ENCODE measurements around the gene GOLGA6L7.
"Not testable (repeated sequence)": the region's sequence is repeated elsewhere in the genome, so short reads cannot be mapped to it uniquely, and the experiment has no call there.

Gene GOLGA6L7, protein sequence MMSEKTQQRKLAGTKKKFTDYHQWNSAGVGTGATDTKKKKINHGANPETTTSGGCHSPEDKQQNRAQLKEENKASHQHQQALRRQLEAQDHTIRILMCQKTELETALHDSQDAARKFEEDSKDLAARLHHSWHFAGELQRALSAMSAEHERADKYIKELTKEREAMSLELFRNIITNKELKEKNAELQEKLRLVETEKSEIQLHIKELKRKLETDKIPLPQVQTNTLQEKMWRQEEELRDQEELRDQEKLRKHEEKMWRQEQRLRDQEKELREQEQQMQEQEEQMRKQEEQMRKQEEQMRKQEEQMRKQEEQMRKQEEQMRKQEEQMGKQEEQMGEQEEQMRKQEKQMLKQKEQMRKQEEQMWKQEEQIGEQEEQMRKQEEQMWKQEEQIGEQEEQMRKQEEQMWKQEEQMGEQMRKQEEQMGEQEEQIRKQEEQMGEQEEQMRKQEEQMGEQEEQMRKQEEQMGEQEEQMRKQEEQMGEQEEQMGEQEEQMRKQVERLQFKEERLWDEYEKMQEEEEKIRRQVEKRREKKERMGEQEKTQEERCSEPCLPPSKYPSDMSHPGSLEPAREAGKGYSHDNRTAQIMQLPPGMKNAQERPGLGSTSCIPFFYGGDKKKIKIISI

DNA sequence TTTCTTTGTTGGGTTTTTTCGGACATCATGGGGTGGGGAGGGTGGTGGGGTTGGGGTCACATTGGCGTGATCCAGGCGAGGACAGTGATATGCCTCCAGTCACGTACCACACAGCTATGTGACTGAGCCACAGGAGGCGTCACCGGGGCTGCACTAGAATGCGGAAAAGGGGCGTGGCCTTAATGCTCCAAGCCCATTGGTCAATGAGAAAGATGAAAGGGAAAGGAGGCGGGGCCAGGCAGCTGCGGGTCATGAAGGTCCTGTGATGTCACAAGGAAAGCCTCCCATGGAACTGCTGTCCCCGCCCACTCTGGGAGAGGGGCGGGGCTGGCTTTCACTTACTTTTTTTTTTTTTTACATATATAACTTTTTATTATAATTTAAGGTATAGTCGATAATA, at the start of gene GOLGA6L7:
TSS of gene GOLGA6L7 (minus strand) at position 124 of the 400 bp plus-strand sequence. CDS start at position 29, 95 bp downstream.
- not testable (repeated sequence) for DNase-seq

DNA sequence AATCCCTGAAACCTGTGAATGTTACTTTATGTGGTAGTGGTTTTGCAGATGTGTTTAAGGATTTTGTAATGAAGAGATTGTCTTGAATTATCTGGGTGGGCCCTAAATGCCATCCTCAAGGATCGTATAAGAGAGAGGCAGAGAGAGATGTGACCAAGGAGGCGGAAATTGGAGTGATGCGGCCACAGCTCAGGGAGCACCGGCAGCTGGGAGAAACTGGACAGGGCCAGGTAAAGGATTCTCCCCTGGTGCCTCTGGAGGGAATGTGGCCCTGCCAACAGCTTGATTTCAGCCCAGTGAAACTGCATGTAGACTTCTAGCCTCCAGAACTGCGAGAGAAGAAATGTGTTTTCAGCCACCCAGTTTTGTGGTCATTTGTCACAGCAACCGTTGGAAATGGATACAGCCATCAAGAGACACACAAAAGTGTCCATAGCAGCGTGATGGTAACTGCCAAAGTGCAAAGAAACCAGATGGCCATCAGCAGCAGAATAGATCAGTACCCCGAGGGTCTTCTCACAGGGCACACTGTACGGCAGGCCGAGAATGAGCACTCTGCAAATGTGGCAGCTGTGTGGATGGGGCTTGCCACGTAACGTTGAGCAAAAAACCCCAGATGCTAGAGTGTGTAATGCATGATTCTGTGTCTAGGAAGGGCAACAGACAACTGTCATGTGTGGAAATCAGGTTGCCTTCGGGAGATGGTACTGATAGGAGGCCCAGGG, 49.6 kb upstream of the GOLGA6L7 start:
- DNase-seq, result no peak

DNA sequence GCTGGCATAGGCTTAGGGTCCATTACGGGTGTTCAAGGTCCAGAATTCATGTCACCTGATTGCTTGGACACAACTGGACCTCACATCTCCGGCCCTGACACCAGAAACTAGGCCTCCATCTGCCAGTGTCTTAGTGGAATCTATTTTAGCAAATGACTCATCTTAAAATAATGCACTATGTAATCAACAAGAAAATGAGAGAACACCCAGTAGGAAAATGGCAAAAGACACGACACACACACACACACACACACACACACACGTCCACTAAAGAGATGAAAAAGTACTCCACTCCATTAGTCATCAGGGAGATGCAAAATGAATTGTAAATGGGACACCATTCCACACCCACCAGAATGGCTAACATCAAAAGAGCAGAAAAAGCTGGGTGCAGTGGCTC, 48.5 kb upstream of the GOLGA6L7 start:
- no peak for DNase-seq

DNA sequence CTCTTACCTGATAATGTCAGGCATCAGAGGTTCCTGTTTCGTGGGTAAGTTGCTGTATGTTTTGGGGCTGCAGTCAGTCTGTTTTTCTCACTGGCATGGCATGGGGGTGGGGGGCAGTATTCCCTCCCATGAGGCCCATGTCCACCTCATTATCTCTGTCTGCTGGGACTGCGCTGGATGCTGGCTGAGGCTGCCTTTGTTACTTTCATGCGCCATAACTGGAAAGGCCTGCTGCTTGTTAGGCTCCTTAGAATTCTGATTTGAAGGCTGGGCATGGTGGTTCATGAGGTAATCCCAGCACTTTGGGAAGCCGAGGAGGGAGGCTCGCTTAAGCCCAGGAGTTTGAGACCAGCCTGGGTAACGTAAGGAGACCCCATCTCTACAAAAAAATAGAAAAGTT, 47.1 kb upstream of the GOLGA6L7 start:
- no peak for DNase-seq

DNA sequence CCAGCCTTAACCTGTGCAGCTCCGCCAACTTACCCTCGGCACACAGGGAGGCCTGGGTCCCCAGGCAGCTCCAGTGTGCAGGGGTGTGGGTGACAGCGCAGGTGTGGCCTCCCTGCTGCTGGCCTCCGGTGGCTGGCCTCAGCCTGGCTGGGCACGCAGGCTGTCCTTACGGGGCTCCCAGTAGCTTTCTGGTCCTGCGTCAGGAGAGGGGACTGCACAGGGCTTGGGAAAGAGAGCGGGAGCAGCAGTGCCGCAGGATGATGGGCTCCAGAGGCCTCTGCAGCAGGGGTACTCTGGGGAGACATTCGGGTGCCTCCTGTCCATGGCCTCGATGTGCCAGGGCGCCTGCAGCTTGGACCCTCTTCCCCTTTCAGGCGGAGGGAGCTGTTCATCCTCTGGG, 46.7 kb upstream of the GOLGA6L7 start:
- DNase-seq, result no peak

DNA sequence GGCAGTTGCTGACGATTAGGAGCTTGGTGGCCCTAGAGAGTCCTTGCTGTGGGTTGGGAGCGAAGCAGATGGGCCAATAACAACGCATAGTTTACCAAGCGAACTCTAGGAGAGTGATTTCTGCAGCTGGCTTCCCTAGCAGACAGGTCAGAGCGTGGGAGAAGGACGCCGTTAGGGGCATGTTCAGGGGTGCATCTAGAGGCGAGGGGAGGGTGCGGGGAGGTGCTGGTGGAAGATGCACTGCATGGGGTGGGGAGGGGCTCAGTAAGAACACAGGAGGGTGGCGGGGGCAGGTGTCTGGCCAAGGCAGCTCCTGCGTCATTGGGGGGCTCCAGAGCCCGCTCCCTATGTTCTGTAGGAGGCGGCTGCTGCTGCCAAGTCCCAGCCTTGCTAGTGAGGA, 46.2 kb upstream of the GOLGA6L7 start:
- no peak for DNase-seq

DNA sequence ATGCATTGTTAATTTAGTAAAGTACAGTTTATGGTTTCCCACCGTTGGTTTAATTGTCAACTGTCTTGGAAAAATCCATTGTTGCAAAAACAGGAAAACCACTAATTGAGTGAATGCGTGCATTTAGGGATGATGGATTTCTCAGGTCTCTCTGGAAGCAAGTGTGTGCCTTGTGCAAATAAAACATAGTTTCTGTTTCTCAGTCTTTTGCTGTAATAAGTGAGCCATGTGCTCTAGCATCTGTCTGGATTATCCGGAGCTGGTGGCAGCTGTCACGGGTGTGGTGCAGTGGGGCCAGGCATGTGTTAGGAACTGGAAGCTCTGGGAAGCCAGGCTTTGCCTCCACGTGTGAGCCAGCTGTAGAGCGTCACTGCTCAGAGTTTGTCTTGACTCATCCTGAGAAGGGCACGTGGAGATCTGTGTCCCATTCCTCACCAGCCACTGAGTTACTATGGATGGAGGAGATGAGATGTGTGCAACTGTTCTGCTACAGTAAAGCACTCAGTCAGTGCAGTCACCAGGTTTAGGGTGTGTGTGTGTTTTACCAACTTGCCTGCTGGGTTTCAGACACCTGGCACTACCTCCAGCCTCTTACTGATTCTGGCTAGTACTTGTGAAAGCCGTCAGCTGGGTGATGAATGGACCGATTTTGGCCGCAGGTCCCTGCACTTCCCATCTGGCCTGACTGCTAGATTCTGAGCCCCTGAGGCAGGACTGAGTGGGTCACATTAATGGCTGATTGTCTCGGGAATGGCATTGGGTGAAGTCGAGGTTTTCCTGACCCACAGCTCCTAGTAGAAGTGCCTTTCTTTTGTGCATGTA, 44.6 kb upstream of the GOLGA6L7 start:
- DNase-seq, result no peak

DNA sequence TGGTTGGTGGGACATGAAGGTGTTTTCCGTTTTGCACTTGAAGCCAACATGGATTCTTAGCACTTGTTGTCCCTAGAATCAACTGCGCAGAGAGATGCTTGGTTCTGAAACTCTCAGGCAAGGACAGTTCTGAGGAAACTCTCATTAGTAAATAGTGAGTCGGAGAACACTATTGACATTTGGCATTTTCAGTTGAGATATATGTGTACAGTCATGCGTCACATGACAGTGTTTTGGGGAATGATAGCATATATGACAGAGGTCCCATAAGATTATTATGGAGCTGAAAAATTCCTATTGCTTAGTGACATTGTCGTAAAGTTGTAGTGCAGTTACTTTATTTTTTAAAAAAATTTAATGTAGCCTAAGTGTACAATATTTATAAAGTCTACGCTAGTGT, 43.1 kb upstream of the GOLGA6L7 start:
- DNase-seq, result no peak

DNA sequence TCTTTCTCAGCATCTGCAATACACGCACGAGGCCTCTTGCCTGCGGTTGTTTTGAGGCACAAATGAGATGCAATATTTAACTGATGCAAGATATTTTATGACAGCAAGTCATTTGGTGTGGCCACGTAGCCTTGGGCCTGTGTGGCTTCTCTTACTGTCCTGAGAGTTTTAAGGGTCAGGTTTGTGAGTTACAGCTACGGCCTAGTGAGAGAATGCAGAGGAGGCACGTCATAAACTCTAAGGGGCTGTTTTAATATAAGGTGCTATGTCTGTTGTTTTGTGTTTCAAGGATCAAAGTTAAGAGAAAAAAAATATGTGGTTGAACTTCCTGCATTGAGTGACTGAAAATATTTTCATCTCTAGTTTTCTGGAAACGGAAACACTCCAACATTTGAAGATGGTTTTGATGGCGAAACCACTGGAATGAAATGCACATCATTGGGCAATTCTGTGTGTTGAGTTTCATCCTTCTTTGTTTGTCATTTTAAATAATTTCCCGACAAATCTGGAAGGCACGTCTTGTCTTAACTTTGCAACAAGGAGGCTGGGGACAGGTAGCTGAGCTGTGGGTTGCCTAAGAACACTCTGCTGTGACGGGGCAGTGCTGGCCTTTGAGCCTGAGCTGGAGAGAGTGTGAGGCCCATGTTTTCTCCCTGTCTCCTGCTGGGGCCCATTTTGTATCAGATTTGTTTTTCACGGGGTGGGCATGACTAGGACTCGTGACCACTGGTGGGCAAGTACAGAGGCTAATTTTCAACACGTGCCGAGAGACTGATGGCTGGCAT, 42.5 kb upstream of the GOLGA6L7 start:
- DNase-seq, result no peak

DNA sequence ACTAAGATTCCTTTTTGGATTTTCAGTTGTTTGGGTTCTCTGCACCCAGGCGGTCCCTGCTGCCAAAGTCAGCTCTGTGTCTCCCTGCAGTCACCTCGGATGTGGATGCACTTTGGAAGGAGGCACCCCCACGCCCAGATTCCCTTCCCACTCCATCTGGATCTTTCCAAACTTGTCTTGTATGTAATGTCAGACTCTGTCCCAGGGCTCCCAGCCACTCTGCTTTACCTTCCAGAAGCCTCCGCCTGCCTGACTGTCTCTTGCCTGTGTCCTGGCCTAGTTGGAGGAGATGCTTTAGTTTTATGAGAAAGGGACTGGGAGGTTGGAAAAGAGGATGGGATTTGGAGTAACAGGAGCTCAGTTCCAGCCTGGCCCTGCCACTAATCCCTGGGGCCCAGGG, 41.8 kb upstream of the GOLGA6L7 start:
- DNase-seq, result not testable (repeated sequence)

DNA sequence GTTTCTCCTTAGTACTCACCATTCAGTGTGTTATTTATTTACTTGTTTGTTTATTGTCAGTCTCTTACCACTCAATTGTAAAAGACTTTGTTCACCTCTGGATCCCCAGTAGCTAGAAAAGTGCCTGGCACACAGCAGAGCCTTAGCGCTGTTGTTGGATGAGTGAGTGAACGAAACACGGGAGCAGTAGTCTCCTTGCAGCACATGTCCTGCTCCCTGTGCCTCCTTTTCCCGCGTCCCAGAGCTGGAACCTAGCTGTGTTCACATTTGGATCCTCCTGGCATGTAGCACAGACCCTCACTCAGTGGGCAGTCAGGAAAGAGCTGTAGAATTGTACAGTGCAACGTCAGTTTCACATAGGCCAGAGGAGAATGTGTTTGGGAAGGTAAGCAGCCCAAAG, 41.4 kb upstream of the GOLGA6L7 start:
- DNase-seq, result not testable (repeated sequence)

DNA sequence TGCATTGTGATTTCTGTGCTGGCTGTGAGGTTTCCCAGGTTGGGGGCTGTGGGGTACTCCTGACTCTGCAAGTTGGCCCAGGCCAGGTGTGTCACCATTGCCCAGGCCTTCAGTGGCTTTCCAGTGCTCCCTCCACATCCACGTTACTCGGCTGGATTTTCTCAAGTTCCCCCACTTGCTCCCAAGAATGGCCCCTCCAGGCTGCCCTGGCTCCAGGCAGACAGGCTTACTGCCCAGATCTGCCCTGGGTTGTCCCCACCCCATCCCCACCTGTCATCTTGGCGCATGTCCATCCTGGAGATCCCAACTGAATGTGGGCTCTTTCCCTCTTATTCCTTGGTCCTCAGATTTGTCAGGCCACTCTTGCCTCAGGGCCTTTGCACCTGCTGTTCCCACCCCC, 40.9 kb upstream of the GOLGA6L7 start:
- no peak for DNase-seq

DNA sequence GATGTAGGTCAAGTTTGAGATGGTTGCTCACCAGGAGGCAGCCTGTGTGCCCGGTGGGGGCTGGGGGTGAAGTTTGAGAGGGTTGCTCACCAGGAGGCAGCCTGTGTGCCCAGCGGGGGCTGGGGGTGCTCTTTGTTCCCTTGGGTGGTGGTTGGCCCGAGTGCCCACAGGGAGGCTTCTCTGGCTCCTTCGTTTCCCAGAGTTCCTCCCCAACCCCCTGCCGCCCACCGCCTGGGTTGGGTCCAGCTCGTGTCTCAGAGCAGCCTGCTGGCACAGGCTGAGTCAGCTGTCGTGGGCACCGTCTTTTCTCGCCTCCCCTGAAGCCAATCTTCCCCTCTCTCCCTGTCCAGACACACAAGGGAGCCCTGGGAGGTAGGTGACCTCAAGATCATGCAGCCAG, 40.5 kb upstream of the GOLGA6L7 start:
- no peak for DNase-seq

DNA sequence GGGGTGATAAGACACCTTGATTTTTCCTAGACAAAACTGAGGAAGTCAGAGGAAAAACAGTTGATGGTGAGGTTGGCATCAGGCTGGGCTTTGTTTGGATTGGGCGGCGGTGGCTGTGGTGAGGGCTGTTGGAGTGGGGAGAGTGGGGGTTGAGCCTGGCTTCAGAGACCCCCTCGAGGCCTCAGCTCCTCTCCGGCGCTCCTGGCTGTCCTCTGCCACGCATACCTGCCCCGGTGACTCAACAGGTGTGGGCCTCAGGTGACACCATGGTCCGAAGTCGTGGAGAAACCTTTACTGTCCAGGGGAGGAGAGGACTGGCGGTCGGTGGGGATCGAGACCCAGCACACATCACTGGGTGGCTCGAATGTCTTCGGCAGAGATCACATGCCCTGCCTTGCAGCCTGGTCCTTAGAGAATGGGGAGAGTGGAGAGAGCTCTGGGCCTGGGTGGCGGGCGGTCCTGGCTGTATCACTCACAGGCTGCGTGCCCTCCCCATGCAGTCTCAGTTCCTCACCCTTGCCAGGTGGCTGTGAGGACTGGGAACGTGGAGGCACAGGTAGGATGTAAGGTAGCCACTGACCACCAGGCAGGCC, 40.0 kb upstream of the GOLGA6L7 start:
- DNase-seq, result no peak

DNA sequence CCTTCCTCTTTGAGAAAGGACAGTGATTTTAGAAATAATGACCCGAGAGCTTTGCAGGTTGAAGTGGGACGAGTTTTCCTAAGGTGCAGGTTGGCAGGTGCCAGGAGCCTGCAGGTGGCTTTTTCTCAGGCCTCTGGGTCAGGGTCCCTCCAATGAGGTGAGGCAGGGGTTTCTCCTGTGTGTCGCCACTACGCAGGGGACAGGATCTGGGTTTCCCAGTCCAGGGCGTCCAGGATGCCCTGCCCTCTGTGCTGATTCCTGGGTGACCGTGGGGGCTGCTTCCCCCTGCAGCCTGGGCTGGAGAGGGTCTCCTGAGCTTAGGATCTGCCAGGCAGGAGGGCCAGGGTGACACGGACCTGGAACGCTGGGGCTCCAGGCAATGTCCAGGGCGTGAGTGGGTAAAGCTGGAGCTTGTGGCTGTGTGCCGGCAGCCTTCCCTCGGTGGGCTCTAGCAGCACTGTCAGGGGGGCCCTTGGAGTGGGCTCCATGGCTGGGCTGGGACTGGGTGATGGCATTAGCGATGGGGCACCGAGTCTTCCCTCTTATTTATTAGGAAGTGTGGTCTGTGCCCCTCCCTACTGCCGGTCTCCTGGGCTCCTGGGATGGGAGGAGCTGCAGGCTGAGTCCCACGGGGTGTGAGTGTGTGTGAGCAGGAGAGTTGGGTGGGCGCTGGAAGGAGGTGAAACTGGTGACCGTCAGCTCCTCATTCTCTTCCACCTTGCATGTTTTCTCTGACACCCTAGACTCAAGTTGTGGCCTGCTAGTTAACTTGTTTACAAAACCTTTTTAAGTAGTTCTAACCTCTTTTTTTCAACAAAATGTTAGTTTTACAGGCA, 39.1 kb upstream of the GOLGA6L7 start:
- DNase-seq, result no peak

DNA sequence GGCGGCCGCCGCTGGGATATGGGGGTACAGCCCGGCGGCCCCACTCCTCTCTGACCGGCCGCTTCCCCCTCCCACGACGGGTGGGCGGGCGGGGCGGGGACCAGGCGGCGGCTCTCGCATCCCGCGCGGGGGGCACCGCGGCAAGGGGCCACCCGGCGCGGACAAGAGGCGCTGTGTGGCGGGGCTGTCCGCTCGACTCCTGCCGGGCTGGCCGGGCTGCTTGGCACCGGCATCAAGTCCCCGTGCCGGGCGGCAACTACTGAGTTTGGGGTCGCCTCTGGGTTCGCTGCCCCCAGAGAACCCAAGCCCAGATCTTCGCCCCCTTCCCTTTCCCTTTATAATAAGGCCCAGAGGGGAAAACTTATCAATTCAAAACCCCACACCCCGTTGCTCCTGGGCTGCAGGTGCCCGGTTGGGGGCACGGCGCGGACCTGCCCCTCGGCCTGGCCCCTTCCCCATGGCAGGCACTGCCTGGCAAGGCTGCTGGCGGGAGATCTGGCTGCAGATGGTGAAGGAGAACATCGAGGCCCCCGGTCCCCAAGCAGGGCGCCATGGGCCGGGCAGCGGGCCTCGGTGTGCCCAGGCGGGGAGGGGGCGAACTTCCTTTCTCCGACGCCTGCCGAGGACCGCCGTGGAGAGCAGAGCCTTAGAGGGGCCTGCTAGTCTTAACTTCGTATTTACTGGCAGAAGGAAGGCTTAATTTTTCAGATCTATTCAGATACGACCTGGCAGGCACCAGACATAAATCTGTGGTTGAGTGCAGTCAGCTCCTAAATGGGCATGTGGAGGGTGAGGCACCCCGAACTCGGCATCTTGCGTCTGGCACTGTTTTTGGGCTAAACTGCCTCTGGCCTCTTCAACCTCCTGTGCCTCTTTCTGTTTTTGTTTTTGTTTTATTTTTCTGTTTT, 38.2 kb upstream of the GOLGA6L7 start:
- DNase-seq, result no peak

DNA sequence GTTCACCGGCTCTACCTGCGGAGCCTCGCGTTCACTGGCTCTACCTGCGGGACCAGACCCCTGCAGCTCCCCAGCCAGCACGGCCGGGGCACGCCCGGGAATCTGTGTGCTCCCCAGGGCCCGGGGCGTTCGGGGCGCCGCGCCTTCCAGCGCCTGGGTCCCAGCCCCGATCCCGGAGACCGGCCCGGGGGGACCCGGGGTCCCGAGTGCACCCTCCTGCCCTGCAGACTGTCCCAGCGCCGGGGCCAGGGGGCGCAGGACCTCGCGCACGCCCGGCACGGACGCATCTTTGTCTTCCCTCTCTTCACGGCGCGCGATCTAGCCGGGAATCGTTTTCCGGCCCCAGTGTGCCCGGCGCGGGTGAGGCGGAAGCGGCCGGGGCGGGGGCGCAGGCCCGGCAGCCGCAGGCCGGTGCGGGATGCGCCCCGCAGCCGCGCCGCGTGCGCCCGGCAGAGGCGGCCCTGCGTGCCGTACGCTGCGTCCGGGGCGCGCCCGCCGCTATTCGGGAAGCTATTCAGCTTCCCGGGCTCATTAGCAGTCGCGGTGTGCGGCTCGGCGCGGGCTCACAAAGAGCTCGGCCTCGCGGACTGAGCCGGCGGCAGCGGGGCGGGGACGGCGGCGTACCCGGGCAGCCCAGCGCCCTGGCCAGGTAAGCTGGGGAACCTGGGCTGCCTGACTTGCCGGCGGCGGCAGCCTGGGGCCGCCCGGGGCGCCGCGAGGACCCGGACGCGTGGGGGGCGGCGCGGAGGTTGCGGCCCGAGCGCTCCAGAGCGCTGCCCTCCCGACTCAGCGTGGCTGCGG, 37.4 kb upstream of the GOLGA6L7 start, which contains the start of gene APBA2:
TSS of gene APBA2 (plus strand) at position 345 of the 801 bp plus-strand sequence. CDS start 167,911 bp downstream, outside the sequence.
- DNase-seq, result peak; percentile 49

DNA sequence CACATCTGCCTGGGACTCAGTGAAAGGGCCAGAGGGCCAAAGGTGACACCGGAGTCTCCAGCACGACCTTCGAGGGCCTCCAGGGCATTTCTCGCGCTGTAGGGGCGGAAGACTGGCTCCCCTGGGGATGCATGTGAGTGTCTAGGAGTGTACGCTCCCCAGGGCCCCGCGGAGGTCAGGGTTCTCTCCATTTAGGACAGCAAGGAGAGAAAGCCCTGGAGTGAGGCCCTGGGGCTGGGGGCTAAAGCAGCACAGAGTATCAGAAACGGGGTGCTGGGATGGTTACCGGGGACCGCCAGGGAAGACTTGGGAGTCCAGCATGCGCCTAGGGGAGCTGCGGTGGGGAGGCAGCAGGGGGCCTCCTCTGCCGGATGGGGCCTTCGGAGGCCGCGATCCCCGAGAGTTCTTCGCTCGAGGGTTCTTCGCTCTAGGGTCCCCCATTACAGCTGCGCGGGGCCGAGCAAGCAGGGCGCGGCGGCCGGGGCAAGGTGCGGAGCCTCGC, 36.7 kb upstream of the GOLGA6L7 start:
- DNase-seq, result no peak

Data from stimulated activated CD4-positive, alpha-beta T cell treated with anti-CD3 and anti-CD28 coated beads, Interleukin-12 subunit alpha, Interleukin-12 subunit beta, amount 100 ng/mL, for 4 hours (primary cell).